GM19463 (cell line): ENCODE data around the gene PCDHGA6.

Source experiments
- ATAC-seq: cut with Tn5 transposase; IDR thresholded peaks from one replicate; pipeline ENCODE4 v1.9.1; 2021; ENCODE audit warnings: mild to moderate bottlenecking, moderate library complexity; ENCODE audit not compliant: unreplicated experiment

PCDHGA6 gene

GRCh38 chr5:141419074-141419880 is 45.6 kb downstream of the PCDHGA6 start:
- ATAC-seq, result no peak

GRCh38 chr5:141420855-141421488 is 47.3 kb downstream of the PCDHGA6 start, which contains the start of gene PCDHGA11:
PCDHGA11 (plus strand) TSS chr5:141421051; CDS start chr5:141421228, 177 bp downstream.
- ATAC-seq, result peak; percentile 51

GRCh38 chr5:141421489-141421855 is 47.8 kb downstream of the PCDHGA6 start:
- no peak for ATAC-seq

DNA sequence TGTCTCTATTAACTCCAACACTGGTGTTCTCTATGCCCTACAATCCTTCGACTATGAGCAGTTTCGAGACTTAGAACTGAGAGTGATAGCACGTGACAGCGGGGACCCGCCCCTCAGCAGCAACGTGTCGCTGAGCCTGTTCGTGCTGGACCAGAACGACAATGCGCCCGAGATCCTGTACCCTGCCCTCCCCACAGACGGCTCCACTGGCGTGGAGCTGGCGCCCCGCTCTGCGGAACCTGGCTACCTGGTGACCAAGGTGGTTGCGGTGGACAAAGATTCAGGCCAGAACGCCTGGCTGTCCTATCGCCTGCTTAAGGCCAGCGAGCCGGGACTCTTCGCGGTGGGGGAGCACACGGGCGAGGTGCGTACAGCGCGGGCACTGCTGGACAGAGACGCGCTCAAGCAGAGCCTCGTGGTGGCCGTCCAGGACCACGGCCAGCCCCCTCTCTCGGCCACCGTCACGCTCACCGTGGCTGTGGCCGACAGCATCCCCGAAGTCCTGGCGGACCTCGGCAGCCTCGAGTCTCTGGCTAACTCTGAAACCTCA is 49.1 kb downstream of the PCDHGA6 start:
- ATAC-seq, result no peak

DNA sequence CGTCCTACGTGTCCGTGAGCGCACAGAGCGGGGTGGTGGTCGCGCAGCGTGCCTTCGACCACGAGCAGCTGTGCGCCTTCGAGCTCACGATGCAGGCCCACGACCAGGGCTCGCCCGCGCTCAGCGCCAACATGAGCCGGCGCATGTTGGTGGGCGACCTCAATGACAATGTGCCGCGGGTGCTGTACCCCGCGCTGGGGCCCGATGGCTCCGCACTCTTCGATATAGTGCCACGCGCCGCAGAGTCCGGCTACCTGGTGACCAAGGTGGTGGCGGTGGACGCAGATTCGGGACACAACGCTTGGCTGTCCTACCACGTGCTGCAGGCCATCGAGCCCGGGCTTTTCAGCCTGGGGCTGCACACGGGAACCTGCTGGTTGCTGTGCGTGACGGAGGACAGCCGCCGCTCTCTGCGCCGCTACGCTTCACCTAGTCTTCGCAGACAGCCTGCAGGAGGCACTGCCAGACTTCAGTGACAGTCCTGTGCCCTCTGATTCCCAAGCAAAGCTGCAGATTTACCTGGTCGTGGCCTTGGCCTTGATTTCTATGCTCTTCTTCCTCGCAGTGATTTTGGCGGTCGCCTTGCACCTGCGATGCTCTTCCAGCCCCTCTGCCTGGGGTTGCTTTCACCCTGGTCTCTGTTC is 54.2 kb downstream of the PCDHGA6 start:
- ATAC-seq, result no peak
